ENCODE measurements around the gene AHCYL1.
"Not testable (repeated sequence)": the region's sequence is repeated elsewhere in the genome, so short reads cannot be mapped to it uniquely, and the experiment has no call there.

The AHCYL1 gene

DNA sequence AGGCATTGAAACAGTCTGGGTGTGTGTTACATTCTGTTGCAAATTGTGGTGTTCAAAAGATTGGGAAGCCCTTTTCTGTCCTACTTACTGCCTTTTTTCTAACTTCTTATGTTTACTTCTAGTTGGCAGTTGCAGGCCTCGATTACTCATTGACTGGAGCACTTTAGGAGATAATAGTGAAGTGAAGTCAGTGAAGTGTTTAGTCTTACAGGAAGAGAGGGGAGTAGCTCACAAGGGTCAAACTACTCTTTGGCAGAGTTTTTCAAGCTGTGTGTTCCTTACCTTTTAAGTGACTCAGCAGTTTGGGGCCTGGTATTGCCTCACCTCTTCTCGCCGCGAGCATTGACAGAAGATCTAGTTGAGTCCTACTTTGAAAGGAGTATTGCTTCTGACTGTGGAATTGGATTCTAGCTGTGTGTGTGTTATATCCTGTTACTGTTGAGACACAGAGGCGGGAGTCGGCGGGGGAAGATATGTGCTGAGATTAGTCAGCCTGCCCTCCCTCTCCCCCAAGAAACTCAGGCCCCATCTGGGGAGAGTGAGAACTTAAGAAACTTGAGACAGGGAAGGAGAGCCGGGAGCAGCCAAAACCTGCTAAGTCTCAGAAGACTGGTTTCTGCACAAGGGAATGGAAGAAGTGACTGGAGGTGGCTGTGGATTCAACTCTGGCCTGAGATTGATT lies 19.3 kb downstream of the AHCYL1 start:
- no peak for DNase-seq

- DNase-seq = no peak
These were observed 20.0 kb downstream of the AHCYL1 start for GRCh38 chr1:110004583-110004982.

GRCh38 chr1:110005971-110006370 lies 21.4 kb downstream of the AHCYL1 start:
- DNase-seq = no peak

- no peak for DNase-seq
These were observed 22.0 kb downstream of the AHCYL1 start for GRCh38 chr1:110006516-110006915.

DNA sequence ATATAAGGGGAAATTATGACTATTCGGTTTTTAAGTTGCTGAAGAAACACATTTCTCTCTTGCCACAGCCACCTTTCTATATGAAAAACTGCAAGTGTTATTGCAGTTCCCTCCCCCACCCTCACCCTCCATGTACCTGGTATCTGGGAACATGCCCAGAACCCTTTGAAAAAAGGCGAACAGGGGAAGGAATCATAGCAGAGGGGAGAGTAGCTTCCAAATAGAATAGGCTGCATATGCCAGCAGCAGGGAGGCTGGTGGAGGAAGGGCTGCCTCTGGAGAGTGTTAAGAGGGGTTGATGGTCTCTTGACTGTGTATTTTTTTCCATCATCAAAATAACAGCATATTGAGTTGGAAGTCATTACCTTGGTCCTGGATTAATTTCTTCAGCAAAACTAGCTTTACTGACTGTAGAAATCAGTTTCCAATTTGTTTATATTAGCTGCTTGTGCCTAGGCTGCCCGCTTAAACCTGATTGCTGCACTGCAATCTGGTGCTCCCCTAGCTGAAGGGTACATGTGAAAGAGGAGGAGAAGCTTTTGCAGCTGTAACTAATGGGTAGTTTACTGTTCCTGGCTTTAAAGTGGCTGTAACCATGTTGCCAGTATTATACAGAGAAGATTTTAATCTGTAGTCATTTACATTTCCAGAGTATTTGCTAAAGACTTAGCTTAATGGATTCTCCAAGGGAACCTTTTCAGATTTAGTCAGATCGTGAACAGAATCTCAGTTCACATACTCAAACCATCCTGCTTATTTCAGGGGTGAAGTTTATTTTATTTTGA lies 22.7 kb downstream of the AHCYL1 start:
- DNase-seq = no peak

DNA sequence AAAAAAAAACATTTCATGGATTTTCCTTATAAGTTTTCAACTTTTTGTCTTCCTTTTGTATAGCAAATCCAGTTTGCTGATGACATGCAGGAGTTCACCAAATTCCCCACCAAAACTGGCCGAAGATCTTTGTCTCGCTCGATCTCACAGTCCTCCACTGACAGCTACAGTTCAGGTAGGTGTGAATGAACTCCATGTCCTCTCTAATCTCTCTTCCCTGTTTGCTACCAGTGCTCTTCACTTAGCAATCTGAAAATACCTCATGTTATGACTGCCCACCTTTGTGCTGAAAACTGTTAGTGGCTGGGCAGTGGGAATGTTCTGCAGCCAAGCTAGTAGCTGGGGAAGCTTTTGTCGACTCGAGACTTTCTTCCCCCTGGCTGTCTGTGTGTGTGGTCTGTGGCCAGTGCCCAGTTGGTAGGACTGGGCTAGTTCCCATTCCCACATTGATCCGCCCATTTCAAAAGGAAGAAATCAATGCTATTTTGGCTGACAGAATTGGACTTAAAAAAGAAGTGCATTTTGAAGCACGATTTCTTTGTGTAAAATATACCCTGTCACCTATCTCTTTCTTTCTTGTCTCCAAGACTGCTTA lies 24.5 kb downstream of the AHCYL1 start:
- DNase-seq = no peak

- DNase-seq = no peak
These were observed 27.0 kb downstream of the AHCYL1 start for GRCh38 chr1:110011527-110012041.

GRCh38 chr1:110012100-110012780 lies 27.7 kb downstream of the AHCYL1 start:
- DNase-seq = no peak

DNA sequence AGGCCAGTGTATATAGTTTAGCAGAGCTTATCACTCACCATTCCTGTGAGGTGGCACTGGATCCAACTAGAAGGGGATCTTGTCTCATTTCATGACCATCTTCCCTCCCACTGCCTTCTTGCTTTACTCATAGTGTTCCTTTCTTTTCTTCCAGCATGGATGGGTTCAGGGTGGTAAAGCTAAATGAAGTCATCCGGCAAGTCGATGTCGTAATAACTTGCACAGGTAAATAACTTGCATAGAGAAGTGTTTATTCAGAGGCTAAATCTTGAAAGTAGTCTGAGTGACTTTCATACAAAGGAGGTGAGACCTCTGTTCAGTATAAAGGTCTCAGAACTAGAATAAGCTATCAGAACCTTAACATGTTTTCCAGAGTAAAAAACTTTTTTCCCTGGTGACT lies 33.2 kb downstream of the AHCYL1 start:
- no peak for DNase-seq

DNA sequence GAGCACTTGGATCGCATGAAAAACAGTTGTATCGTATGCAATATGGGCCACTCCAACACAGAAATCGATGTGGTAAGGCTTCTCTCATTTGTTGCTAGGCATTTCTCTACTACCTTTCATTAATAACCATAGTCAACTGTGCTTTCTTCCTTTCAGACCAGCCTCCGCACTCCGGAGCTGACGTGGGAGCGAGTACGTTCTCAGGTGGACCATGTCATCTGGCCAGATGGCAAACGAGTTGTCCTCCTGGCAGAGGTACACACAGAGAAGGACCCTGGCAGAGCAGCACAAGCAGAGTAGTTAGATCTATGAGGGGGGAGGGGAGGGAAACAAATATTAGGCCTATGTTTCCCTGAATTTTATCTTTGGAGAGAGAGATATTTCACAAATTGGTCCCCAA lies 33.8 kb downstream of the AHCYL1 start:
- DNase-seq = no peak

GRCh38 chr1:110019770-110020169 lies 35.2 kb downstream of the AHCYL1 start:
- peak; percentile 27 for DNase-seq

DNA sequence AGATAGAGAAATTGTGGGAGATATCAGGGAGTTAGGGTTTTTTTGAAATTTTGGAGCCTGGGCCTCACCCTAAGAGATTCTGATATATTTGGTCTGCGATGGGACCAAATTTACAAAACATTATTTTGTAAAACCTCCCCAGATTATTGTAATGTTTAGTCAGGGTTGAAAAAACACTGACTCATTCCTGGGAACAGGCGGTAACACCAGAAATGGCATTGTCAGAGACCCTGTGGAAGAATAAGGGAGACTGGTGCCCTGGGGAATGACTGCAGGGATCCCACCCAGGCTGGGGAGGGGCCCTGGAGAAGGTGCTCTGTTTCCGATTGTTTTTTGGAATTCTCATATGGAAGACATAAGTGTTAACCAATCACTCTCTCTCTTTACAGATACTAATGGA lies 36.7 kb downstream of the AHCYL1 start:
- DNase-seq = no peak

DNA sequence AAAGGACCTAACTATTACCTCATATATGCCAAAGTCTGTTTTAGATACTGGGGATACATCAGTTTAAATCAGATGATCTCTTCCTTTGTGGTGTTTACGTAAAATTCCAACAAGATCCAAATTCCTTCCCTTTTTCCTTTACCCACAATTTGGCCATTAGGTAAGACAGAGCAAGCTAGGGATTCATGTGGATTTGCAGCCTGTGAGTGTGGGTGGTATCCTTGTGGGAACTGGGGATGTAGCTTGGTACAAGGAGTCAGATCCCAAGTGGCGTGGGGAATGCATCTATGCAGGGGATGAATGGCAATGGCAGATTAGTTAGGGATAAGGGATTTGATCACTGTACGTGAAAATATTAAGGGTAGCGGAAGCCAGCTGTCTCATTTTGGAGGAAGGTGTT lies 40.0 kb downstream of the AHCYL1 start:
- no peak for DNase-seq

GRCh38 chr1:110030687-110031086 lies 46.1 kb downstream of the AHCYL1 start:
- not testable (repeated sequence) for DNase-seq

- DNase-seq = no peak
These were observed 47.8 kb downstream of the AHCYL1 start for GRCh38 chr1:110032327-110032726.

- no peak for DNase-seq
These were observed 48.9 kb downstream of the AHCYL1 start for GRCh38 chr1:110033421-110033820.

DNA sequence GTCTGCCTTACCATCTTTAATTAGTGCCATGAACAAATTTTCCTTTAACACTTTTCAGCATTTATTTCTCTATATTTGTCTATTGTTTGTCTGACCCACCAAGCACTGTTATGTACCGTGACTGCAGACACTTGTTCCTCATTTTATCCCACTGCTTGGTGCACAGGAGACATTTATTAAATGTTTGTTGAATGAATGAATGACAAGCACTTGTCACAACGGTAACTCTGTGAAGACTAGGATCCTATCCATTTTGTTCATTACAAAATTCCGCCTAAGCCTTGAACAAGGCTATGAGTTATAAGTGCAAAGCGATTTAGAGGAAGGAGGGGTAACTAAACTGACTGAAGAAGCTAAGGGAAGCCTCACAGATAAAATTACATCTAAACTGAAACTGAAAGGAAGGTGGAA lies 49.5 kb downstream of the AHCYL1 start:
- DNase-seq = no peak

GRCh38 chr1:110034451-110035235 lies 50.1 kb downstream of the AHCYL1 start, which contains the start of gene STRIP1:
TSS of gene STRIP1 (plus strand) at chr1:110034624. CDS start at chr1:110034638, 14 bp downstream.
- DNase-seq = peak; percentile 90

DNA sequence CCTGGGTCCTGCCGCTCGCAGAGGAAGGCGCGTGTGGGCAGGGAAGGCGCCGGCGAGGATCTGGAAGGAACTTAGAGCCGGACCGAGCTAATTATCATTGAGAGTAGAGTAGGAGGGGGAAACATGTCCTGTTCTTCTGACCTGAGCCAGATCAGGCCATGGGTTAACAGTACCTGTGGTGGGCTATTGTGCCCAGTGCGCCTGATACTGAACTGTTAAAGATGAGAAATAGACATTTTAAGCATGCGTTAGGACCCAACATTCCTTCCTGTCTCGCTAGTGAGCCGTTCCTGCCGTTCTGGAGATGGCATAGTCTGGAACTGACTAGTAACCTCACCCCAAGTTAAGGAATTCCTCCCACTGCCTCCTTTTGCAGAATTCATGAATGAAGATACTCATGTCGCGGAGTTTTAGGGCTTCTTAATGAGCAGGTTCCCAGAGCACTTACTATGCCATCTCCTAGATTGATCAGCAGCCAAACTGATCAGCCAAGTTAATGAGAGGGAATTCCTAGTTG lies 50.7 kb downstream of the AHCYL1 start:
- DNase-seq = no peak

DNA sequence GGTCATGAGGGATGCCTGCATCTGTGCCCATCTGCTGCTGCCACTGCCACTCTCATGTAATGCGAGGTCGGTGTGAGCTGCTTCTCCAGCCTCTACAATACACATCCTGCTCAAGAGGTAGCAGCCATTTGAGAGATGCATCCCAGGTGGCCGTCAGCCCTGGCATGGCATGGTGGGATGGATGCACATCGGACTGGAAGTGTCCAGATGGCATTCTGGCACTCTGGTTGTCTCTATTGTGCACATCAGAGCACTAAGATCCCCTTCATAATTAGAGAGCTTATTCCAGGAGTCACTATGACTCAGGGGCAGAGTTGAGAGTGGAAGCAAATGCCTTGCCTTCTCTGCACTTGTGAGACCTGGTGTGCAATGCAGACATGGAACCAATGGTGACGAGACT lies 53.7 kb downstream of the AHCYL1 start:
- no peak for DNase-seq

DNA sequence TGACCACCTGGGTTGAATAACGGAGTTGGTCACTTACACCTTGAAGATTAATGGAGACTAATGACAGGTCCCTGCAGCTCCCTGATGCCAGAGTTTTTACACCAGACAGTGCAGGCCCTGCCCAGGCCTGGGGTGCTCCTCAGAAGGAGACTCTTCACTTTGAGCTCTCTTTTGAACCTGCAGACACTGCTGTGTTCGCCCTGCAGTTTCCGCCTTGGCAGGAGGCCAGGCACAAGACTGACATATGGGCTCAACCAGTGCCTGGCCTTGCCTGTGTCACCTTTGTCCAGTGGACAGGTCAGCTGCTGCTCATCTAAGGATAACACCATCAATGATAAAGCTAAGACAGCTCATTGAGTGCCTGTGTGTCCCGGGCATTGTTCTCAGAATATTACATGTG lies 55.1 kb downstream of the AHCYL1 start:
- DNase-seq = no peak

DNA sequence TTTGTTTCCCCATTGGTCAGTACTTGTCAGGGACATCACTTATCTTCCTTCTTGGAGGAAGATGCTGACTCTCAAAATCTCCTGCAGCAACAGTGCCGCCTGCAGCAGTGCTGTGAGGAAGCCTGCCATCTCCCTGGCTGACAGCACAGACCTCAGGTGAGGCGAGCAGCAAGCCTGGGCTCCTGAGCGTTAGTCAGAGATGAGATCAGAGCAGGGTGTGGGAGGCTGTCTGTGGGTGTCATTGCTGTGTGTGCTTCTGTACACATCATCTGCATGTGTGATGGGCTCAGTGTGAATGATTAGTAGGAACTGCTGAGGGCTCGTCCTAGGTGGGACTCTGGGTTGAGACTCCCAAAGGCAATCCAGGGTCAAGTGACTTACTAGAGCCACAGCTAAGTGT lies 56.0 kb downstream of the AHCYL1 start:
- DNase-seq = no peak

Measured in NCI-H774 (cell line).